LNCAP (cell line): Measurements from ENCODE around the gene POLR2L.

Experiments
- CTCF ChIP-seq: fragments of 450-650 bp; IDR thresholded peaks from 2 replicates; pipeline ENCODE4 v1.5.1; 2017; ENCODE audit warnings: mild to moderate bottlenecking

The POLR2L gene

DNA sequence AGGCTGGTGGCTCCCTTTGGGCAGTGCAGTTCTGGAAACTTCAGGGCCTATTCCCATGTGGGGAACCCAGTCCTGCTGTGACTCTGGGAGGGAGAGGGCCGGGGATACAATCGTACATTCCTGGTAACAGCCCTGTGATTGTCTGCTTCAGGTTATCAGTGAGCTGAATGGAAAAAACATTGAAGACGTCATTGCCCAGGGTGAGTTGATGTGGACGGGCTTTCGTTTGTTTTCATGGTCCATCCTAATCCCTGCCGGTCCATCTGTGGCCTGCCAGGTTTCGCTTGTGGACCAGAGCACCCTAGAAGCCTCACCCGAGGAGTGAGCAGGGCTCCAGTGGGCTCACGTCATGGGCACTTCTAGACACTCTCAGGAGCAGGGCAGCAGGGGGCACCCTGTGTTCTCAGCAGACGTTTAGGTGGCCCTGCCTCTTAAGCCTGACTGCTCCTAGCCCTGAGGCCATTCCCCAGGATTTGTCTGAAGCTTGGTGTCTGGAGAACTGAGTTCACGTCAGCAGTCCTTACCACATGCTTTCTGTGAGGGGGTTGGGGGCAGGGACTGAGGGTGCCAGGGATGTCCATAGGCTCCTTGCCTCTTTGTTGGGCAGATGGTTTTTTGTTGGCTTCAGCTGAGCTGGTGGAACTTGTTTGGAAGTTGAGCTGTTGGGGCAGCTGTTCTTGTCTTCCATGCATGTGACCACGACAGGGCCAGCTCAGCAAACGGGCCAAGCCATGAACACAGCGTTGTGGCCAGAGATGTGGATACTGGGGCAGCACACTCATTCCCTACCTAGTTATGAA, 30.7 kb downstream of the POLR2L start:
- TF ChIP-seq CTCF: peak; percentile 14; the same call in 1 of the 2 replicates

DNA sequence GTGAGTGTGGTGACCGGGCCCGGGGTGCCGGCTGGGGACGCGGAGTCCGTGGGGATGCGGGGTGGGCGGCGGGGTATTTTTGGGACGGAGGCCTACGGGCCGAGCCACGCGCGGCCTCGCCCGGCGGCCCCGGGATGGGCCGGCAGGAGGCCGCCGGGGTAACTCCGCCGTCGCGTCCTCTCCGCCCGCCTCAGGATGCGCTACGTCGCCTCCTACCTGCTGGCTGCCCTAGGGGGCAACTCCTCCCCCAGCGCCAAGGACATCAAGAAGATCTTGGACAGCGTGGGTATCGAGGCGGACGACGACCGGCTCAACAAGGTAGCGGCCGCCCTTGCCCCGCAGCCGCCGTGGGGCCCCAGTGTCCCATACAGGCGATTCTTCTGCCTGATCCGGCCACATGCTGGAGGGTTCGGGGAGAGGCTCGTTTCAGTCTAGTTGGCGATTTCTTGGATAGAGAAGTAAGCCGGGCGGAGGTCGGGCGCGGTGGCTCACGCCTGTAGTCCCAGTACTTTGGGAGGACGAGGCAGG, 32.2 kb downstream of the POLR2L start:
- no peak for TF ChIP-seq CTCF

GRCh38 chr11:809287-810039, 32.9 kb downstream of the POLR2L start, which contains the start of gene RPLP2:
Gene RPLP2 (plus strand): TSS chr11:809967. CDS start chr11:810235, 268 bp downstream.
- no peak for TF ChIP-seq CTCF

DNA sequence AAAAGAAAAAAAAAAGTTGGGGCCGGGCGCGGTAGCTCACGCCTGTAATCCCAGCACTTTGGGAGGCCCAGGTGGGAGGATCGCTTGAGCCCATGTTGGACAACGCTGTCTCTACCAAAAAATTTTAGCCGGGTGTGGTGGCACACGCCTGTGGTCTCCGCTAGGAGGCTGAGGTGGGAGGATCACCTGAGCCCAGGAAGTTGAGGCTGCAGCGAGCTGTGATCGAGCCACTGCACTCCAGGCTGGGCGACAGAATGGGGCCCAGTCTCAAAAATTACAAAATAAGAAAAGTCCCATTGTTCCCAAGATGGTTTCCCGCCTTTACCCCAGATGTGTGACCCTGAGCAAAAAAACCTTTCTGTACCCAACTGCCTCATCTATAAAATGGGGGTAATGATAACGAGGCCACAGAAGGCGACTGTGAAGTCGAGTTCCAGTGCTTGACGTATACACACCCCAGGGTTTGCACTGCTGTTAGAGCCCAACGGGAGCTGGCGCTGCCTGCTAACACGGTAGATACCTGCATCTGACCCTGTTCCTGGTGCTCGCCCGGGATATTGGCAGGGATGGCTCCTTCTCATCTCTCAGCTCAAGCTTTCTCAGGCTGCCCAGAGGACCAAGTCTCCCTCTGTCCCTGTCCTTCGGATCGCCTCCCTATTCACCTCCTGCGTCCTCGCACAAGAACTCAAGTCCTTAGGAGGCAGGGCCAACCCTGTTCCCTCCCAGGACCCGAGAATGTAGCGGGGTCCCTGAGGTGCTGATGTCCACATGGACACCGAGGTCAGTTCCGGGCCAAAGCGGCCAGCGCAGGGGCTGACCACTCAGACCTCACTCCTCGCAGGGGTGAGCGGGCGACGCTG, 33.7 kb downstream of the POLR2L start:
- no peak for TF ChIP-seq CTCF

DNA sequence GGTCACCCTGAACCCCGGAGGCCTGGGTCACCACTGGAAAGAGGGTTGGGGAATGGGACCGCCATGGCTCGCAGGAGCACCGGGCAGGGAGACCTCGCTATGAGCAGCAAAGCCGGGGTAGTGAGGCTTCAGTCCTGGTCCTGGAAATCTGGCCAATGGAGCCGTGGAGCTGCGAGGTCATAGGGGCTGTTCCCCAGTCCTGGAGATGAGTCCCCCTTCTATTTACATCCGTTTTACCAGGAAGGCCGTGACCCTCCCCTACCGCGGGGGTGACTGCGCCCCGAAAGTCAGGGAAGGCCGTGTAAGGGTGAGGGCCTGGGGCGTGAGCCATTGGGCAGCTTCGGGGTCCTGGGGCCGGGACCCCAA, 37.7 kb downstream of the POLR2L start:
- no peak for TF ChIP-seq CTCF

DNA sequence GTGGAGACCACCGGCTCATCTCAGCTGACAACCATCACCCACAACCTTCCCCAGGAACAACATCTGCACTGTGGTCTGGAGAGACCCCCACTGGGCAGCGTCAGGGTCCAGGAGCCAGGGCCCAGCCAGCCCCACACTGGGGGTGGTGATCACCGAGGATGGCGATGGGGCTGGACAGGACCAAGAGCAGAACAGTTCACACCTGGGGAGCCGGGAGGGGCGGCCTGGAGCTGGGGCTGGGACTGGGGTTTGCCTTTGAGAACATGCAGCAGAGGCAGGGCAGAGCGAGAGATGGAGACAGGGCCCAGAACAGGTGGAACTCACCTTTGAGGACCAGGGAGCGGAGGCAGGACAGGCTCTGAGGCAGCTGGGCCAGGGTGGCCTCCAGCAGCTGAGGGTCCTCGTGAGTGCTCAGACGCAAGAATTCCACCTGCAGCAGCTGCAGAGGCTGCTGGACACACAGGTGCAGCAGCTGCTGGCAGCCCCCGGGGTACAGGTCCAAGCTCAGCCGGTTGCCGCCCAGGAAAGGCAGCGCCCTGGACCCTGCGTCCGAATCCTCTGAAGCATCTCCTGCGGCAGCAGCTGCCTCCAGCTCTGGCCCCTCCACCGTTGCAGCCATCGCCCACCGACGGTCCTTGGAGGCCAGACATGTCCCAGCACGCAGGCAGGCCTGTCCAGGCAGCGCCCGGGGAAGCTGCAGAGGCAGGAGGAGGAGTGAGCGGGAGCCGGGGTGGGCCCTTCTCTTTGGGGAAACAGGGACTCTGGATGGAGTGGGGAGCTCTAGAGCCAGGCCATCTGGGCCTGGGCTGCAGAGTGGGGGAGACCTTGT, 38.3 kb downstream of the POLR2L start:
- TF ChIP-seq CTCF: no peak
